Neutrophil (primary cell): ENCODE measurements around the gene FEN1.
A peak's percentile ranks its signal among the peaks of the same experiment; 100 is the strongest.

ENCODE experiments used
- H3K27ac ChIP-seq: fragments of 200-600 bp; sonication (generic); 2 replicates; pipeline ENCODE4 v1.5.1; 2016; ENCODE audit warnings: mild to moderate bottlenecking, moderate library complexity
- H3K27me3 ChIP-seq: fragments of 200-600 bp; sonication (generic); 2 replicates; pipeline ENCODE4 v1.6.0; 2016; ENCODE audit warnings: mild to moderate bottlenecking
- H3K36me3 ChIP-seq: fragments of 200-600 bp; sonication (generic); 2 replicates; pipeline ENCODE4 v1.5.1; 2017
- H3K4me1 ChIP-seq, 2 experiments: fragments of 200-600 bp in 1 of 2; sonication (generic) in 1 of 2; 1 replicate in 1 of 2; 2 replicates in 1 of 2; pipeline versions ENCODE4 v1.5.1 to v1.6.1; 2013 to 2016; ENCODE audit warnings: low read depth in 1 of 2, low read length in 1 of 2, mild to moderate bottlenecking in 1 of 2, moderate library complexity in 1 of 2; ENCODE audit not compliant: control insufficient read depth in 1 of 2, insufficient read depth in 1 of 2
- H3K4me3 ChIP-seq, 2 experiments: fragments of 200-600 bp in 1 of 2; sonication (generic) in 1 of 2; 1 replicate in 1 of 2; 2 replicates in 1 of 2; pipeline ENCODE4 v1.5.1; 2013 to 2016; ENCODE audit warnings: low read depth in 1 of 2, low read length in 1 of 2, mild to moderate bottlenecking in 1 of 2, moderate library complexity in 1 of 2
- H3K9me3 ChIP-seq: fragments of 200-600 bp; sonication (generic); 2 replicates; pipeline ENCODE4 v1.5.1; 2016
- TF ChIP-seq, protein P1 (sequence below): fragments of 200-600 bp; sonication (generic); IDR thresholded peaks from 2 replicates; pipeline ENCODE4 v1.5.1; 2016; ENCODE audit warnings: antibody characterized with exemption

FEN1 gene

DNA sequence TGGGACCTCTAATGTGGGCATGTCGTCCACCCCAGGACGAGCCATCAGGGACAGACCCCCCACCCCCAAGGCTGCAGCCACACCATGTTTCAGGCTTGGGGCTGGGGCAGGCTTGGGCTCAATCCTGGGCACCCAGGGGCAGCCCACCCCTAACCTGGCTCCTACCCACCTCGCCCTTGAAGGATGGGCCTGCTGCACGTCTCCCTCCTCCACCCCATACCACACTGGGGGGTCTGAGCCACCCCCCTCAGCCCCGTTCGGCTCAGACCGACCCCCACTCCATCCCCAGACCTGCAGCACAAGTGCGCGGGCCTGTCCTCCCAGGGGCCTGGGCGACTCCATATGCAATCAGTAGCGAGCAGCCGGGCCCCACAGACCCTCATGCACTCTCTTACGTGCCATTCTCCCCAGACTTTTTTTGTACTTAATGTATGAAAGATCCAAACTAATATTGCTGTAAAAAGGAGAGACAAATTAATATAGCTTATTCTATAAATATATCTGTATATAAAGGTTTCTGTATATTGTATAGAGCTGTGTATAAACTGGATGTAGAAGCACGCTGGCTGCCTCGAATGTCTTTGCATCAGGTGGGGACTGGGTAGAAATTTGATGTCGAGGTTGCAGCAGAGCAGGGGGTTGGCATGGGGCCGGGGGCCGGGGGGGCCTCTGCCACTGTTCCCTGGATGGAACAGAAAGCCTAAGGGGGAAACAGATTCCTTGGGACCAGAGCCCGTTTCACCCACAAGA lies 46.1 kb upstream of the FEN1 start:
- H3K9me3 ChIP-seq: no peaks in the 10 kb centered on the region
- no peak overlapping the region for H3K4me3 ChIP-seq
- no peak overlapping the region for H3K27ac ChIP-seq
- peaks cover 39% of the 10 kb centered on the region for H3K27me3 ChIP-seq
- no peaks in the 10 kb centered on the region for H3K36me3 ChIP-seq
- TF ChIP-seq, protein P1, sequence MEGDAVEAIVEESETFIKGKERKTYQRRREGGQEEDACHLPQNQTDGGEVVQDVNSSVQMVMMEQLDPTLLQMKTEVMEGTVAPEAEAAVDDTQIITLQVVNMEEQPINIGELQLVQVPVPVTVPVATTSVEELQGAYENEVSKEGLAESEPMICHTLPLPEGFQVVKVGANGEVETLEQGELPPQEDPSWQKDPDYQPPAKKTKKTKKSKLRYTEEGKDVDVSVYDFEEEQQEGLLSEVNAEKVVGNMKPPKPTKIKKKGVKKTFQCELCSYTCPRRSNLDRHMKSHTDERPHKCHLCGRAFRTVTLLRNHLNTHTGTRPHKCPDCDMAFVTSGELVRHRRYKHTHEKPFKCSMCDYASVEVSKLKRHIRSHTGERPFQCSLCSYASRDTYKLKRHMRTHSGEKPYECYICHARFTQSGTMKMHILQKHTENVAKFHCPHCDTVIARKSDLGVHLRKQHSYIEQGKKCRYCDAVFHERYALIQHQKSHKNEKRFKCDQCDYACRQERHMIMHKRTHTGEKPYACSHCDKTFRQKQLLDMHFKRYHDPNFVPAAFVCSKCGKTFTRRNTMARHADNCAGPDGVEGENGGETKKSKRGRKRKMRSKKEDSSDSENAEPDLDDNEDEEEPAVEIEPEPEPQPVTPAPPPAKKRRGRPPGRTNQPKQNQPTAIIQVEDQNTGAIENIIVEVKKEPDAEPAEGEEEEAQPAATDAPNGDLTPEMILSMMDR: no peak
- peaks cover 4 to 8% of the 10 kb centered on the region in 2 experiments for H3K4me1 ChIP-seq

DNA sequence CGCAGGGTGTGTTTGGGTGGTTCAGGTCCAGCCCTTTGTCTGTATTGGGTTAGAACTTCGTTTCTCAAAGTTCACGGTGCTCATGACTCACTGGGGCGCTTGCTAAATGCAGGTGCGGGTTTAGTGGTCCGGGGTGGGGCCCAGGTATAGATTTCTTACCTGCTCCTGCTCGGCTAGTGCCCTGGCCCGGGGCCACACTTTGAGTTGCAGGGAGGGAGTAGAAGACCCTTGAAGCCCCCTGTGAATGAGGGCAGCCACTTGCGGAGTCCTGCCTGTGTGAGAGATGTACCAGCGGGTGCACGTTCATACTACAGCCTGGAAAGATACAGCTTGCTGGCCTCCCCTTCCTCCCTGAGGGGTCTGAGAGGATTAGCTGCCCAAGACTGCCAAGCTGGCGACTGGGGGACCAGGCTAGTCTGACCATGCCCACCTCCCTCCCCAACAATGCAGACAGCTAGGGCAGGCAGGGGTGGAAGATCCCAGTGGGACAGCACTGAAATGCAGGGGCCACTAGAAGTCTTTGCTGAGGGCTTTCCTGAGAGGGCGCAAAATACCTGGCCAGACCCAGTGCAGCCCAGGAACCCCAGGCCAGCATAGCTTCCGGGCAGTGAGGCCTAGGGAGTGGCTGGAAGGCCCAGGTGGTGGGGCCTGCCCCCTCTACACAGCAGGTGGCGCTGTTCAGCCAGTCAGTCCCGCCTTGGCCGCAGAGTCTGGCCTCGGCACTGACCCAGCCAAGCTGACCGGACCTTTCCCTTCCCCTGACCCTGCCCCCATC lies 45.3 kb upstream of the FEN1 start:
- TF ChIP-seq, protein P1: peak; percentile 70
- Histone ChIP-seq H3K4me1 (peaks cover 2 to 8% of the 10 kb centered on the region in 2 experiments), H3K4me3 (no peak overlapping the region), H3K9me3 (no peaks in the 10 kb centered on the region), H3K27ac (no peak overlapping the region), H3K27me3 (peaks cover 47% of the 10 kb centered on the region), H3K36me3 (no peaks in the 10 kb centered on the region)

DNA sequence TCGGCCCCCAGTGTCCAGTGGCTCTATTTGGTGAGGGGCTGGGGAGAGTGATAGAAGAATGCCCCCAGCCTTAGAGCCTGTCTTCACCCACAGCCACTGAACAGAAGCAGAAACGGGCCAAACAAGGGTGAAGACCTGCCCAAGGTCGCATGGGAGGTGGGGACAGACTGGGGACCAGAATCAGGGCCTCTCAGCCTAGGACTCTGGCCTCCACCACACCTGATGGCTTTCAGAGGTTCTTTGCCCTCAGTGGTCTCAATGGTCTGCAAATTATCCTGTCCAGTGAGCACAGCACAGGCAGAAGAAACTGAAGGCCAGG lies 44.8 kb upstream of the FEN1 start:
- H3K4me1 ChIP-seq: peaks cover 0 to 4% of the 10 kb centered on the region in 2 experiments
- no peak overlapping the region for H3K27ac ChIP-seq
- H3K27me3 ChIP-seq: peaks cover 52% of the 10 kb centered on the region
- no peaks in the 10 kb centered on the region for H3K9me3 ChIP-seq
- H3K4me3 ChIP-seq: no peak overlapping the region
- no peaks in the 10 kb centered on the region for H3K36me3 ChIP-seq
- TF ChIP-seq, protein P1: no peak

DNA sequence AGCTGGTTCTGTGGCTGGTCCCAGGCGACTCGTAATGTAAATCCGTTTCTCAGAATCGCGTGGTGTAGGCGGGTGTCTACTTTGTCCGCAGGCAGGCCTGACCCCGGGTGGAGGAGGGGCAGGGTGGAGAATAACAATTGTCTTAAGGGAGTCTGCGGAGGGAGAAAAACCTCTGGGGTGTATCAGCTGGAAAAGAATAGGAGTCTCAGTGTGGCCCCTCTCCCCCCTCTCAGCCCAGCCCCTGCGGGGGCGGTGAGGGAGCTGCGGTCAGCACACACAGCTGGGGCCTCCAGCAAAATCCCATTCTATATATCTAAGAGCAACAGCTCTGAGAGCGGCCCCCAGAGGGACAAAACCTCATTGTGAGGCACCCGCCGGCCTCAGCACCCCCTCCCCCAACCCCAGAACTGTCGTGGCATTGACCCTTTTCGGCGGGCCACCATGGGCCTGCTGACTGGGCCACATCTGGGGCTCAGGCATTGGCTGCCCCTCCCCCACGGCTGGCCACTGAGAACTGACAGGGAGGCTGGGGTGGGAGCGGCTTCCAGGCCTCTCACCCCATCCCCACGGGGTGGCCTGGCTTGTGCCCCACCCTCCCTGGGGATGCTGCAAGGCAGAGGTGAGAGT lies 43.0 kb upstream of the FEN1 start:
- Histone ChIP-seq H3K9me3 (no peaks in the 10 kb centered on the region), H3K27me3 (peaks cover 70% of the 10 kb centered on the region)

DNA sequence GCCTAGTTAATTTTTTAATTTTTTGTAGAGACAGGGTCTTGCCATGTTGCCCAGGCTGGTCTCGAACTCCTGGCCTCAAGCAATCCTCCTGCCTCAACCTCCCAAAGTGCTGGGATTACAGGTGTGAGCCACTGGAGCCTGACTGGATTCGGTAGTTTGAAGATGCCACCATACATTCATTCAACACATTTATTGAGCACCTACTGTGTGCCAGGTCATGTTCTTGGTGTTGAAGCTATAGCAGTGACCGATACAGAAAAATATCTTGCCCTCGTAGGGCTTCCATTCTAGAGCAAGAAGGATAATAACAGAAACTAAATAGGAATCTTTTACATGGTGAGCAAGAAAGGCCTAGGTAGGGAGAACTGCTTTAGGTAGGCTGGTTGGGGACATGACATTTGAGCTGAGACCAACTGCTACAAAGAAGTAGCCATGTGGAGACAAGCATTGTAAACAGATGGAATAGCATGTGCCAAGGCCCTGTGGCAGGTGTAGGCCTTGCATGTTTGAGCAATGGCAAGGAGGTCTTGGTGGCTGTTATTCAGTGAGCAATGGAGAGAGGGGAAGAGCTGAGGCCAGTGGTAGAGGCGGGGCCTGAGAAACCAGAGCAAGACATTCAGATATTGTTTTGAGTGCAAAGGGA lies 42.0 kb upstream of the FEN1 start:
- Histone ChIP-seq H3K36me3 (no peaks in the 10 kb centered on the region), H3K27ac (no peak overlapping the region), H3K4me3 (no peak overlapping the region), H3K27me3 (peaks cover 72% of the 10 kb centered on the region), H3K4me1 (peaks cover 0 to 4% of the 10 kb centered on the region in 2 experiments), H3K9me3 (no peaks in the 10 kb centered on the region)
- TF ChIP-seq, protein P1: no peak

More for the DNA sequence above, 43.0 kb upstream of the FEN1 start:
- H3K27ac ChIP-seq: no peak overlapping the region
- no peaks in the 10 kb centered on the region for H3K36me3 ChIP-seq
- peaks cover 0 to 4% of the 10 kb centered on the region in 2 experiments for H3K4me1 ChIP-seq
- H3K4me3 ChIP-seq: no peak overlapping the region
- TF ChIP-seq, protein P1: no peak
